Loucy (cell line): ENCODE data around the gene GSTP1.
A peak's percentile ranks its signal among the peaks of the same experiment; 100 is the strongest.

Experiments used
- H2AFZ ChIP-seq: fragments of 200-600 bp; sonication (generic); 2 replicates; pipeline ENCODE4 v1.6.0; 2016; ENCODE audit warnings: antibody characterized with exemption, mild to moderate bottlenecking, low read length, moderate library complexity
- H3F3A ChIP-seq: fragments of 200-600 bp; 2 replicates; pipeline ENCODE4 v1.6.0; 2016; ENCODE audit warnings: antibody characterized with exemption, low read depth, mild to moderate bottlenecking
- H3K27me3 ChIP-seq: fragments of 200-600 bp; sonication (generic); 2 replicates; pipeline ENCODE4 v1.6.1; 2014; ENCODE audit warnings: low read length, mild to moderate bottlenecking; ENCODE audit not compliant: insufficient read depth, poor library complexity, severe bottlenecking
- H3K36me3 ChIP-seq: fragments of 200-600 bp; sonication (generic); 2 replicates; pipeline ENCODE4 v1.6.1; 2016; ENCODE audit warnings: low read length; ENCODE audit not compliant: insufficient read depth
- H3K4me1 ChIP-seq: fragments of 200-600 bp; sonication (generic); 2 replicates; pipeline ENCODE4 v1.5.1; 2014; ENCODE audit warnings: low read length, mild to moderate bottlenecking; ENCODE audit not compliant: insufficient read depth, poor library complexity, severe bottlenecking
- H3K4me2 ChIP-seq: fragments of 200-600 bp; sonication (generic); 2 replicates; pipeline ENCODE4 v1.6.0; 2014; ENCODE audit warnings: antibody characterized with exemption, low read length, low read depth, mild to moderate bottlenecking; ENCODE audit not compliant: poor library complexity, severe bottlenecking
- H3K4me3 ChIP-seq: fragments of 200-600 bp; sonication (generic); 2 replicates; pipeline ENCODE4 v1.5.1; 2014; ENCODE audit warnings: low read length, mild to moderate bottlenecking, mixed read lengths; ENCODE audit not compliant: poor library complexity, severe bottlenecking
- H3K79me2 ChIP-seq: fragments of 200-600 bp; sonication (generic); 2 replicates; pipeline ENCODE4 v1.6.1; 2014; ENCODE audit warnings: low read length; ENCODE audit not compliant: insufficient read depth
- H3K9ac ChIP-seq: fragments of 200-600 bp; sonication (generic); 2 replicates; pipeline ENCODE4 v1.6.0; 2014; ENCODE audit warnings: mild to moderate bottlenecking, low read depth, low read length, moderate library complexity; ENCODE audit not compliant: poor library complexity, severe bottlenecking
- H3K9me2 ChIP-seq: fragments of 200-600 bp; sonication (generic); replicated peaks from 2 replicates; pipeline ENCODE4 v1.6.1; 2016; ENCODE audit warnings: low read depth, low read length, mixed read lengths
- H3K9me3 ChIP-seq: fragments of 200-600 bp; sonication (generic); 2 replicates; pipeline ENCODE4 v1.6.1; 2014; ENCODE audit warnings: mild to moderate bottlenecking, antibody characterized with exemption, low read length, low read depth; ENCODE audit not compliant: insufficient read depth
- H4K20me1 ChIP-seq: fragments of 200-600 bp; sonication (generic); 2 replicates; pipeline ENCODE4 v1.6.0; 2014; ENCODE audit warnings: antibody characterized with exemption, low read length, mild to moderate bottlenecking; ENCODE audit not compliant: insufficient read depth, poor library complexity, severe bottlenecking
- EZH2phosphoT487 ChIP-seq: fragments of 200-600 bp; IDR thresholded peaks from 2 replicates; pipeline ENCODE4 v1.6.1; 2018; ENCODE audit warnings: antibody characterized with exemption, mild to moderate bottlenecking, moderate library complexity, borderline replicate concordance
- TF ChIP-seq, protein P1 (sequence below): fragments of 200-600 bp; sonication (generic); conservative IDR thresholded peaks from 2 replicates; pipeline ENCODE4 v1.5.1; 2014; ENCODE audit warnings: mild to moderate bottlenecking, antibody characterized with exemption, low read length

Gene GSTP1

DNA sequence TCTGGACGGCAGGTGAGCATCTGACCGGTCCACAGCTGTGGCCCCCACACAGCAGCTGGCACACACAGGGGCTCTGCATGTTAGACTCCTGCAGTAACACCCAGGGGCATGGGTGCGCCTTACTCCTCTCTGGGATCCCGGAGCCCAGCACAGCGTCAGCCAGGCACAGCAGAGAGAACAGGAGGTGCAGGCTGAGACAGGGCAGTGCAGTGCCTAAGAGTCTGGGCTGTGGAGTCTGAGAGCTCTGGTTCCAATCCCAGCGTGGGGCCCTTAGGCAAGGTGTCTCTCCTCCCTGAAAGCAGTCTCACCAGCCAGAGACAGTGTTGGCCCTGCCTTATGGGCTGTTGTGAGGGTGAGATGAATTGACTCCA is 43.8 kb downstream of the GSTP1 start:
- no peak overlapping the region for H3K4me3 ChIP-seq
- no peaks in the 10 kb centered on the region for H3K9me3 ChIP-seq
- no peak for TF ChIP-seq EZH2phosphoT487
- TF ChIP-seq, protein P1, sequence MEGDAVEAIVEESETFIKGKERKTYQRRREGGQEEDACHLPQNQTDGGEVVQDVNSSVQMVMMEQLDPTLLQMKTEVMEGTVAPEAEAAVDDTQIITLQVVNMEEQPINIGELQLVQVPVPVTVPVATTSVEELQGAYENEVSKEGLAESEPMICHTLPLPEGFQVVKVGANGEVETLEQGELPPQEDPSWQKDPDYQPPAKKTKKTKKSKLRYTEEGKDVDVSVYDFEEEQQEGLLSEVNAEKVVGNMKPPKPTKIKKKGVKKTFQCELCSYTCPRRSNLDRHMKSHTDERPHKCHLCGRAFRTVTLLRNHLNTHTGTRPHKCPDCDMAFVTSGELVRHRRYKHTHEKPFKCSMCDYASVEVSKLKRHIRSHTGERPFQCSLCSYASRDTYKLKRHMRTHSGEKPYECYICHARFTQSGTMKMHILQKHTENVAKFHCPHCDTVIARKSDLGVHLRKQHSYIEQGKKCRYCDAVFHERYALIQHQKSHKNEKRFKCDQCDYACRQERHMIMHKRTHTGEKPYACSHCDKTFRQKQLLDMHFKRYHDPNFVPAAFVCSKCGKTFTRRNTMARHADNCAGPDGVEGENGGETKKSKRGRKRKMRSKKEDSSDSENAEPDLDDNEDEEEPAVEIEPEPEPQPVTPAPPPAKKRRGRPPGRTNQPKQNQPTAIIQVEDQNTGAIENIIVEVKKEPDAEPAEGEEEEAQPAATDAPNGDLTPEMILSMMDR, result no peak
- H3K9me2 ChIP-seq, result no peaks in the 10 kb centered on the region
- no peak overlapping the region for H2AFZ ChIP-seq
- no peaks in the 10 kb centered on the region for H3K36me3 ChIP-seq
- H3F3A ChIP-seq, result no peaks in the 10 kb centered on the region
- H4K20me1 ChIP-seq, result peaks cover 6% of the 10 kb centered on the region
- H3K9ac ChIP-seq, result no peak overlapping the region
- H3K4me2 ChIP-seq, result no peak overlapping the region
- peaks cover 33% of the 10 kb centered on the region for H3K4me1 ChIP-seq
- H3K79me2 ChIP-seq, result peaks cover 35% of the 10 kb centered on the region; the same call in 1 of the 2 replicates
- H3K27me3 ChIP-seq, result no peaks in the 10 kb centered on the region

DNA sequence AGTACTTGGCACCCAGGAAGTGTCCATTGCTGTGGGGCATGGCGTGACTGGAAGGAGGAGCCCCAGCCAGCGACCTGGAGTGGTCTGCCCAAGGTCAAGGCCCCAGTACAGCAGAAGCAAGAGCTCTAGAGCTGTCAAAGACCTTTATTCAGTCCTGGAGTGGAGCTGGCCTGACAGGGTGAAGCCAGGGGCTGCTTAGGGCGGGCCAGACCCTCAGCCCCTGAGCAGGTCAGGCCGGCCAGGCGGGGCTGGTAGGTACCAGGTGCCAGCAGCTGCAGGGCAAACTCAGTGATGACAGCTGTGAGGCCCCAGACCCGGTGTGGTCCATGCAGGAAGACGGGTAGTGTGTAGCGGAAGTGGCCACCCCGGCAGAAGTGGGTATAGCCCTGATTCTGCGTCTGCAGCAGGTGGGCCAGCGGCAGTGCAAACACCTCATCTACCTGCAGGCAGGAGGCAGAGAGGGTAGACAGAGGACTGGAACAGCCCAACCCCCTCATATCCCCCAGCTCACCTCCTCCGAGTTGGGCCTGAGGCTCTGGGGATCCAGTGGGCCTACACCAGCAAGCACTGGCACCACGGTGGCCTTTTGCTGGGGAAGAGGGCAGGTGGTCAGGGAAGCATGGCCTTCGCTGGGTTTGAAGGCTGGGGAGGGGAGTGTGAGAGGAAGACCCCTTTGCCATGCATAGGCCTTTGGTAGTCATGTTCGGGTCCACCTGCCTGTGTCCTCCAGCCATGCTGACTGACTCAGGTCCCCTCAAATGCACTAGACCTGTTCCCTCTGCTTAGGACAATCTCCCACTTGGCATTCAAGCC is 44.4 kb downstream of the GSTP1 start:
- H2AFZ ChIP-seq, result no peak overlapping the region
- H3K9me3 ChIP-seq, result no peaks in the 10 kb centered on the region
- no peak for TF ChIP-seq EZH2phosphoT487
- TF ChIP-seq, protein P1, result no peak
- H3K9ac ChIP-seq, result peak overlapping the region; percentile 76
- H3K4me3 ChIP-seq, result peak overlapping the region; percentile 78
- H3F3A ChIP-seq, result no peaks in the 10 kb centered on the region
- no peaks in the 10 kb centered on the region for H3K27me3 ChIP-seq
- H3K4me1 ChIP-seq, result peaks cover 33% of the 10 kb centered on the region
- H4K20me1 ChIP-seq, result peaks cover 6% of the 10 kb centered on the region
- no peaks in the 10 kb centered on the region for H3K9me2 ChIP-seq
- peak overlapping the region; percentile 83 for H3K4me2 ChIP-seq
- H3K79me2 ChIP-seq, result peaks cover 35% of the 10 kb centered on the region; the same call in 1 of the 2 replicates
- H3K36me3 ChIP-seq, result no peaks in the 10 kb centered on the region

DNA sequence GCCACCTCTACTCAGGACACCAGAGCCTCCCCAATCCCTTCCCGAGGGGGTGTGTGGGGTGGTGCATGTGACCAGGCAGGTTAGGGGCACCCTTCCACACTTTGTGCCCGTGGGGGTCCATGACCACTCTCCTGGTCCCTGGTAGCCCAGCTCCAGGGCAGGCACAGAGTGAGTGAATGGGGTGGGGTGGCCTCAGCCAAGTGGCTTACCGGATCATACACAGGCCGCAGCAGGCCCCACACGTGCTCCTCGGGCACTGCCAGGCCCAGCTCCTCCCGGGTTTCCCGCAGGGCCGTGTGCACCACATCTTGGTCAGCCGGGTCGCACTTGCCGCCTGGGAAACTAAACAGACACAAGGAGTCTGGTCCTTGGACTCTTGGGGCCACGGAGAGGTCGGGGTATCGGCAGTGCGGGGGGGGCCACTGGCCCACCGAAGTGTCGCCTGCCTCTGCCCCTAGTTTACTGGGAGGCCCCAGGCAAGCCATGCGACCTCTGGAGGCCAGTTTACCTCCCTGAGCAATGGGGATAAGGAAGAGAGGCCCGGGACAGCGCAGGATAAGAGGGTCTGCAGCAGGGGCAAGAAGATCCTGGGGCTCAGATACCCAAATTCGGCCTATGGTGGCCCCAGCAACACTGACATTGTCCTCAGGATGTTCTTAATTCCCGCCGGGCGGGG is 45.2 kb downstream of the GSTP1 start:
- H3F3A ChIP-seq, result no peaks in the 10 kb centered on the region
- H2AFZ ChIP-seq, result no peak overlapping the region
- H3K4me1 ChIP-seq, result peaks cover 33% of the 10 kb centered on the region
- no peaks in the 10 kb centered on the region for H3K36me3 ChIP-seq
- TF ChIP-seq, protein P1, result no peak; the same call in 1 of the 2 replicates
- TF ChIP-seq EZH2phosphoT487, result no peak
- no peaks in the 10 kb centered on the region for H3K9me2 ChIP-seq
- H3K9me3 ChIP-seq, result no peaks in the 10 kb centered on the region
- H4K20me1 ChIP-seq, result peaks cover 6% of the 10 kb centered on the region
- H3K4me2 ChIP-seq, result peak overlapping the region; percentile 83
- peaks cover 31% of the 10 kb centered on the region; the same call in 1 of the 2 replicates for H3K79me2 ChIP-seq
- H3K4me3 ChIP-seq, result peak overlapping the region; percentile 78
- peak overlapping the region; percentile 76 for H3K9ac ChIP-seq
- H3K27me3 ChIP-seq, result no peaks in the 10 kb centered on the region
